GM20431 (cell line): ENCODE results near the gene ORMDL2.
"Not testable (repeated sequence)": the region's sequence is repeated elsewhere in the genome, so short reads cannot be mapped to it uniquely, and the experiment has no call there.

Experiments used
- in situ Hi-C: fragments of 300-500 bp; cut with MseI, MboI; formaldehyde crosslinking; loops from one replicate; pipeline ENCODE4 v1.15.0; 2020; ENCODE audit warnings: low sequenced_read_pairs; ENCODE audit not compliant: unreplicated experiment

ORMDL2 gene

GRCh38 chr12:55849616-55850343, 31.9 kb downstream of the ORMDL2 start:
- in situ Hi-C loops: no loop called here

- in situ Hi-C loops: no loop called here
These were observed 32.6 kb downstream of the ORMDL2 start for GRCh38 chr12:55850401-55850800.

- in situ Hi-C loops: no loop called here
These were observed 33.1 kb downstream of the ORMDL2 start for GRCh38 chr12:55850893-55851292.

- in situ Hi-C loops: no loop called here
These were observed 34.9 kb downstream of the ORMDL2 start for GRCh38 chr12:55852740-55853139.

GRCh38 chr12:55861396-55861795, 43.6 kb downstream of the ORMDL2 start:
- in situ Hi-C loops: no loop called here

GRCh38 chr12:55861871-55862270, 44.0 kb downstream of the ORMDL2 start:
- in situ Hi-C loops: no loop called here

- in situ Hi-C loops: no loop called here
These were observed 44.4 kb downstream of the ORMDL2 start for GRCh38 chr12:55862286-55862685.

GRCh38 chr12:55862931-55863330, 45.1 kb downstream of the ORMDL2 start:
- in situ Hi-C loops: not testable (repeated sequence)

GRCh38 chr12:55865327-55865726, 47.5 kb downstream of the ORMDL2 start:
- in situ Hi-C loops: no loop called here

- in situ Hi-C loops: not testable (repeated sequence)
These were observed 48.7 kb downstream of the ORMDL2 start for GRCh38 chr12:55866454-55867004.
